Upper lobe of left lung (tissue), 6 donors: Measurements from ENCODE around the gene CHCHD6. TPM values are rescaled to one million over a fixed set of nuclear protein-coding genes. Genes with fewer than 3 reads are reported as not detected.

Experiments used
- ATAC-seq, 2 donors: fragments of 200-7000 bp; cut with Tn5 transposase; one replicate each; pipeline ENCODE4 v1.9.1; 2022; ENCODE audit warnings: mild to moderate bottlenecking in 2 of 2, moderate library complexity in 2 of 2; ENCODE audit not compliant: low FRiP score in 2 of 2
- DNase-seq, 2 donors: peaks; one replicate each; pipeline ENCODE4 v3.0.0-alpha.2; 2019 to 2020
- H3K27ac ChIP-seq, 4 donors: fragments of 200-600 bp; sonication (generic); one replicate each; pipeline ENCODE4 v1.5.1; 2016 to 2019
- H3K27me3 ChIP-seq, 4 donors: fragments of 200-600 bp; sonication (generic); one replicate each; pipeline ENCODE4 v1.5.1; 2017 to 2019
- H3K36me3 ChIP-seq, 4 donors: fragments of 200-600 bp; sonication (generic); one replicate each; pipeline ENCODE4 v1.5.1; 2016 to 2019
- H3K4me1 ChIP-seq, 4 donors: fragments of 200-600 bp; sonication (generic); one replicate each; pipeline ENCODE4 v1.5.1; 2018 to 2019
- H3K4me3 ChIP-seq, 4 donors: fragments of 200-600 bp; sonication (generic); one replicate each; pipeline ENCODE4 v1.5.1; 2017 to 2019; ENCODE audit warnings: mild to moderate bottlenecking in 2 of 4, moderate library complexity in 1 of 4
- H3K9me3 ChIP-seq, 4 donors: fragments of 200-600 bp; sonication (generic); one replicate each; pipeline ENCODE4 v1.5.1; 2018 to 2019
- CTCF ChIP-seq, 6 experiments: fragments of 450-650 bp in 4 of 6; fragments of 200-600 bp in 2 of 6; sonication (generic) in 2 of 6; IDR thresholded peaks; one replicate each; pipeline ENCODE4 v1.5.1; 2016 to 2019; ENCODE audit warnings: antibody characterized with exemption in 6 of 6
- EP300 ChIP-seq, 4 donors: sonication (generic); formaldehyde crosslinking; IDR thresholded peaks; one replicate each; pipeline ENCODE4 v1.5.1; 2017; ENCODE audit warnings: antibody characterized with exemption in 4 of 4, control low read depth in 2 of 4
- POLR2A ChIP-seq, 4 donors: fragments of 450-650 bp; IDR thresholded peaks; one replicate each; pipeline ENCODE4 v1.5.1; 2016 to 2017; ENCODE audit warnings: antibody characterized with exemption in 4 of 4, mild to moderate bottlenecking in 2 of 4
- POLR2AphosphoS5 ChIP-seq, 2 donors: sonication (generic); formaldehyde crosslinking; IDR thresholded peaks; one replicate each; pipeline ENCODE4 v1.5.1; 2017; ENCODE audit warnings: antibody characterized with exemption in 2 of 2
- WGBS, 2 donors: methylation state at CpG; one replicate each; pipeline ENCODE4 v1.1.5; 2017 to 2018; 5-methylcytosine and 5-hydroxymethylcytosine counted together
- total RNA-seq, 6 donors: library from RNA; depleted of rRNA in 4 of 6; stranded (reverse); fragments of >200 nt in 4 of 6; gene quantifications; one replicate each; pipeline versions ENCODE4 v1.1.0 to v1.2.1, GENCODE V29; 2016 to 2021
- donor health status: DM: no; HTN: no; CAD: no; lungs with moderate emphysema.
- donor health status: DM: no; HTN: yes; CAD: no; lungs with severe emphysema.

The CHCHD6 gene
- total RNA-seq, 6 donors from 2014 or later: 16.6 to 35.6 (median 21.8) TPM

- H3K36me3 ChIP-seq: peaks cover 0 to 4% (median 2%) of the 10 kb centered on the region in 4 donors
- TF ChIP-seq EP300 (IDR thresholded peaks at IDR 0.05) (no peak), POLR2A (IDR thresholded peaks at IDR 0.05) (no peak), POLR2AphosphoS5 (IDR thresholded peaks at IDR 0.05) (no peak), CTCF (IDR thresholded peaks at IDR 0.05) (no peak)
- peaks cover 30 to 43% (median 43%) of the 10 kb centered on the region in 4 donors for H3K4me1 ChIP-seq
- WGBS, 2 donors: 92 to 98% methylated on average over 11 of the region's 12 CpGs
- no peak overlapping the region for H3K4me3 ChIP-seq
- DNase-seq (peak in 1 of 2 donors; percentile 56), ATAC-seq (no peak)
- H3K27ac ChIP-seq: peak overlapping the region; percentile 67 to 80 (median 76)
- no peaks in the 10 kb centered on the region for H3K27me3 ChIP-seq
- H3K9me3 ChIP-seq: no peaks in the 10 kb centered on the region
Measured at GRCh38 chr3:127003175-127003555, 299.1 kb downstream of the CHCHD6 start.

DNA sequence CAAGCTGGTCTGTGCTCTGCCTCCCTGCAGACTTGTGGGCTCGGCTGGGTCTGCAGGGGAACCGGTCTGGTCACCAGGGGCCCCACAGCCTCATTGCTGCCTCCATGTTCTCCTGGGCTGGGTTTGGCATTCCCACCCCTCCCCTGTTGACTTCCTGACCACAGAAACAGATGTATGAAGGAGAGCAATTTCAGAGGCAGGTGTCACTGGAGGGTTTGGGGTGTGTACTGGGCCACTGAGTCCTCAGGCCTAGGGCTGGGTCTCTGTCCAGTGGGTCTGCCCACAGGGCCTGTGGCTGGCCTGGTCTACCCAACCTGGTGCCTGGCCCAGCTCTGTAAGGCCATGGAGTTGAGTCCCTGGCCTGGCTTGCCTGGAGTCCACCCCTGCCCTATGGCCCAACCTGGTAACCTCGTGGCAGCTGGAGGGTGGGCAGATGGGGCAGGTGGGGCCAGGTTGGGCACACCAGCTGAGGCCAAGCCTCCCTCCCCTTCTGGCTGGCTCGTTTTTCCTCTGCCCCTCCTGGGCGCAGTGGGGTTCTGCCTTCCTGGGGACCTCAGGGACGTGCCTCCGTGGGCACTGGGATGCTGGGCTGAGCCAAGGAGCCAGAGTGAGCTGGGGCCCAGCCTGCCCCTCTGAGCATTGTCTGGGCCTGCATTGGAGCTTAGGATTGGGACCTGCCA is 299.7 kb downstream of the CHCHD6 start:
- WGBS, 2 donors: 82 to 86% methylated on average over 5 to 7 of the region's 7 CpGs
- DNase-seq (peak in 1 of 2 donors; percentile 56), ATAC-seq (no peak)
- no peaks in the 10 kb centered on the region for H3K9me3 ChIP-seq
- H3K27me3 ChIP-seq: no peaks in the 10 kb centered on the region
- H3K4me3 ChIP-seq: no peak overlapping the region
- TF ChIP-seq EP300 (IDR thresholded peaks at IDR 0.05) (no peak), CTCF (IDR thresholded peaks at IDR 0.05) (no peak), POLR2A (IDR thresholded peaks at IDR 0.05) (no peak), POLR2AphosphoS5 (IDR thresholded peaks at IDR 0.05) (no peak)
- peaks cover 30 to 39% (median 37%) of the 10 kb centered on the region in 4 donors for H3K4me1 ChIP-seq
- peak overlapping the region in 3 of 4 donors; percentile 7 to 80 (median 78) for H3K27ac ChIP-seq
- H3K36me3 ChIP-seq: peaks cover 0 to 4% (median 2%) of the 10 kb centered on the region in 4 donors

DNA sequence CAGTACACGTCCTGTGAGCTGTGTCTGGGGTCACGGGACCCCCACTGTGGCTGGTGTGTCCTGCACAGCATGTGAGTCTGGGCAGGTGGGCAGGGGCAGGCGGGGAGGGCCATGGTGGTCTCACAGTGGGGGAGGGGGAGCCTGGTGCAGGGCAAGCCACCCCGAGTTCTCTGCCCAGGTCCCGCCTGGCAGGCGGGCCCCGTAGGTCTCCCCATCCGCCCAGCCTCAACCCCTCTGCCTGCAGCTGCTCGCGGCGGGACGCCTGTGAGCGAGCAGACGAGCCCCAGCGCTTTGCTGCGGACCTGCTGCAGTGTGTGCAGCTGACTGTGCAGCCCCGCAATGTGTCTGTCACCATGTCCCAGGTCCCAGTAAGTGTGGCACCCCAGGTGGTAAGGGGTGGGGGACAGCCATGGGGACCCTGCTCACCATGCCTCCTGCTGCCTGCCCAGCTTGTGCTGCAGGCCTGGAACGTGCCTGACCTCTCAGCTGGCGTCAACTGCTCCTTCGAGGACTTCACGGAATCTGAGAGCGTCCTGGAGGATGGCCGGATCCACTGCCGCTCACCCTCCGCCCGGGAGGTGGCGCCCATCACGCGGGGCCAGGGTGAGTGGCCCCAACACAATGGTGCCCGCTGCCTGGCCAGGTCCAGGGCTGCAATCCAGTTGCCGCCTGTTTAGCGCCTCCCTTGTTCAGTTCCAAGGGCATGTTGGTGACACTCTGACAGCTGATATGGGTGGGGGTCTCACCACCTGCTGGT is 300.8 kb downstream of the CHCHD6 start:
- 93 to 100% methylated on average over 1 to 31 of the region's 32 CpGs for WGBS, 2 donors
- no peak for ATAC-seq
- no peak for TF ChIP-seq CTCF (IDR thresholded peaks at IDR 0.05)
- TF ChIP-seq POLR2AphosphoS5 (IDR thresholded peaks at IDR 0.05): no peak
- TF ChIP-seq POLR2A (IDR thresholded peaks at IDR 0.05): no peak
- H3K27ac ChIP-seq: peak overlapping the region in 1 of 4 donors; percentile 7
- H3K27me3 ChIP-seq: no peaks in the 10 kb centered on the region
- peaks cover 0 to 7% (median 4%) of the 10 kb centered on the region in 4 donors for H3K36me3 ChIP-seq
- H3K9me3 ChIP-seq: no peaks in the 10 kb centered on the region
- H3K4me3 ChIP-seq: no peak overlapping the region
- peak in 1 of 2 donors; percentile 74 for DNase-seq
- H3K4me1 ChIP-seq: peaks cover 25 to 29% (median 27%) of the 10 kb centered on the region in 4 donors

GRCh38 chr3:127005864-127006500 is 301.9 kb downstream of the CHCHD6 start:
- ATAC-seq (no peak), DNase-seq (peak in 1 of 2 donors; percentile 61)
- no peak overlapping the region for H3K4me3 ChIP-seq
- H3K36me3 ChIP-seq: peaks cover 0 to 16% (median 4%) of the 10 kb centered on the region in 4 donors
- H3K9me3 ChIP-seq: no peaks in the 10 kb centered on the region
- H3K27ac ChIP-seq: no peak overlapping the region
- WGBS, 2 donors: 96 to 100% methylated on average over 7 to 15 of the region's 17 CpGs
- TF ChIP-seq POLR2A (IDR thresholded peaks at IDR 0.05) (no peak), POLR2AphosphoS5 (IDR thresholded peaks at IDR 0.05) (no peak), CTCF (IDR thresholded peaks at IDR 0.05) (no peak), EP300 (IDR thresholded peaks at IDR 0.05) (no peak)
- no peaks in the 10 kb centered on the region for H3K27me3 ChIP-seq
- H3K4me1 ChIP-seq: peaks cover 18 to 20% (median 19%) of the 10 kb centered on the region in 4 donors
